Panc1 (cell line): Measurements from ENCODE around the gene MAP7. TPM values are rescaled to one million over a fixed set of nuclear protein-coding genes. Genes with fewer than 3 reads are reported as not detected.

Source experiments
- ATAC-seq: fragments of 200-7000 bp; cut with Tn5 transposase; 2 replicates; pipeline ENCODE4 v1.9.1; 2020; ENCODE audit warnings: mild to moderate bottlenecking, moderate library complexity
- BruUV-seq: library from RNA; stranded (reverse); fragments of 400-500 nt; replicated peaks from 2 replicates; lab custom pipeline; 2021; lab: Mats Ljungman, UMichigan
- CTCF ChIA-PET: fragments of 300-600 bp; sonication (Branson Sonifier 250); formaldehyde crosslinking; loops from one replicate; lab custom pipeline; 2022; ENCODE audit warnings: antibody characterized with exemption; lab: Charles Lee
- POLR2A ChIA-PET: fragments of 300-600 bp; sonication (Branson Sonifier 250); formaldehyde crosslinking; loops from one replicate; lab custom pipeline; 2022; ENCODE audit warnings: antibody characterized with exemption; lab: Charles Lee
- DNase-seq: peaks from one replicate; pipeline ENCODE4 v3.0.0-alpha.2; 2010; ENCODE audit warnings: low read depth, low spot score
- H3K27ac ChIP-seq: 2 replicates; pipeline ENCODE4 v1.5.1; 2011; ENCODE audit warnings: mild to moderate bottlenecking, low read length, inconsistent platforms
- H3K27me3 ChIP-seq: fragments of 200-500 bp; sonication (Bioruptor generic); 2 replicates; pipeline ENCODE4 v1.6.0; 2014; ENCODE audit warnings: low read length, inconsistent platforms; ENCODE audit not compliant: control insufficient read depth, insufficient read depth
- H3K36me3 ChIP-seq: fragments of 200-500 bp; sonication (Bioruptor generic); 2 replicates; pipeline ENCODE4 v1.5.1; 2014; ENCODE audit warnings: inconsistent platforms, mild to moderate bottlenecking, low read length, moderate library complexity; ENCODE audit not compliant: control insufficient read depth, insufficient read depth
- H3K4me1 ChIP-seq: 2 replicates; pipeline ENCODE4 v1.5.1; 2011; ENCODE audit warnings: inconsistent platforms, mild to moderate bottlenecking, low read length, moderate library complexity; ENCODE audit not compliant: control insufficient read depth, insufficient read depth
- H3K4me3 ChIP-seq, 2 experiments: 2 replicates each; pipeline ENCODE4 v1.5.1; 2011 to 2012; ENCODE audit warnings: low read depth in 2 of 2, low read length in 2 of 2, mild to moderate bottlenecking in 2 of 2, inconsistent platforms in 1 of 2, moderate library complexity in 1 of 2
- H3K9me3 ChIP-seq: fragments of 200-500 bp; sonication (Bioruptor generic); 2 replicates; pipeline ENCODE4 v1.5.1; 2014; ENCODE audit warnings: low read depth, mild to moderate bottlenecking, inconsistent platforms, low read length, moderate library complexity; ENCODE audit not compliant: control insufficient read depth, insufficient read depth
- CTCF ChIP-seq: fragments of 450-650 bp; IDR thresholded peaks from 2 replicates; pipeline ENCODE4 v1.5.1; 2017; ENCODE audit warnings: mild to moderate bottlenecking
- POLR2AphosphoS5 ChIP-seq: IDR thresholded peaks from 2 replicates; pipeline ENCODE4 v1.6.1; 2012; ENCODE audit warnings: mild to moderate bottlenecking, low read depth, low read length, moderate library complexity
- REST ChIP-seq, 2 experiments: IDR thresholded peaks; 2 replicates each; pipeline ENCODE4 v1.6.1; 2011 to 2012; ENCODE audit warnings: low read depth in 2 of 2, control low read depth in 1 of 2, low read length in 1 of 2, mild to moderate bottlenecking in 1 of 2, moderate library complexity in 1 of 2; ENCODE audit not compliant: insufficient read depth in 1 of 2
- SIN3A ChIP-seq: IDR thresholded peaks from 2 replicates; pipeline ENCODE4 v1.6.1; 2012; ENCODE audit warnings: low read depth, mild to moderate bottlenecking, low read length, moderate library complexity, borderline replicate concordance; ENCODE audit not compliant: insufficient read depth
- TCF7L2 ChIP-seq: IDR thresholded peaks from 2 replicates; pipeline ENCODE4 v1.6.1; 2011; ENCODE audit warnings: mild to moderate bottlenecking, low read depth, low read length, inconsistent platforms
- in situ Hi-C: cut with HindIII; loops from 2 replicates; pipeline ENCODE4 v1.10.0; 2016; ENCODE audit warnings: low sequenced_read_pairs, low pct_unique_long_range_greater_than_20kb
- intact Hi-C: fragments of 100-400 bp; cut with micrococcal nuclease; formaldehyde crosslinking; loops from one replicate; pipeline ENCODE4 v1.10.0; 2022; ENCODE audit not compliant: unreplicated experiment
- total RNA-seq: library from RNA; stranded (reverse); gene quantifications from one replicate; pipeline ENCODE4 v1.2.1, GENCODE V29; 2021; ENCODE audit not compliant: unreplicated experiment

The MAP7 gene
- total RNA-seq, 1 experiment from 2014 or later = 1.8 TPM

- no peak for TF ChIP-seq CTCF
- no peak for TF ChIP-seq REST (IDR thresholded peaks at IDR 0.05; ENCODE audit: insufficient read depth in 1 of 2, low read depth in 2 of 2, low read length in 1 of 2)
- no peak for ATAC-seq
- intact Hi-C loops = no loop called here
- no peak overlapping the region for H3K27ac ChIP-seq
- H3K27me3 ChIP-seq = no peaks in the 10 kb centered on the region
- ChIA-PET CTCF (no interaction called here), POLR2A (no interaction called here)
- no TSS peak for BruUV-seq
- H3K9me3 ChIP-seq = no peaks in the 10 kb centered on the region
- in situ Hi-C loops = no loop called here
- DNase-seq = no peak
- H3K36me3 ChIP-seq = no peaks in the 10 kb centered on the region
- no peak overlapping the region for H3K4me3 ChIP-seq
- no peaks in the 10 kb centered on the region for H3K4me1 ChIP-seq
Measured at GRCh38 chr6:136420853-136421252, 129.4 kb downstream of the MAP7 start.

- ATAC-seq (no peak), DNase-seq (no peak)
- H3K9me3 ChIP-seq = no peaks in the 10 kb centered on the region
- CTCF ChIA-PET = no interaction called here
- BruUV-seq = no TSS peak
- no peaks in the 10 kb centered on the region for H3K27me3 ChIP-seq
- no peak overlapping the region for H3K27ac ChIP-seq
- H3K36me3 ChIP-seq = no peaks in the 10 kb centered on the region
- POLR2A ChIA-PET = no interaction called here
- H3K4me3 ChIP-seq = no peak overlapping the region
- no peaks in the 10 kb centered on the region for H3K4me1 ChIP-seq
- intact Hi-C loops (no loop called here), in situ Hi-C loops (no loop called here)
- TF ChIP-seq CTCF (no peak), TCF7L2 (no peak), REST (IDR thresholded peaks at IDR 0.05; ENCODE audit: insufficient read depth in 1 of 2, low read depth in 2 of 2, low read length in 1 of 2) (peak in 1 of 2 experiments; percentile 68; a peak in 2 of 4 replicates), SIN3A (no peak), POLR2AphosphoS5 (no peak)
Measured at GRCh38 chr6:136415351-136416007, 134.7 kb downstream of the MAP7 start.
